HG03354 (cell line): Measurements from ENCODE around the gene PPP2R5C.

Experiments
- ATAC-seq: cut with Tn5 transposase; IDR thresholded peaks from one replicate; pipeline ENCODE4 v1.9.1; 2021; ENCODE audit warnings: mild to moderate bottlenecking; ENCODE audit not compliant: unreplicated experiment, poor library complexity, severe bottlenecking

The PPP2R5C gene

GRCh38 chr14:101956179-101956885 lies 194.8 kb downstream of the PPP2R5C start:
- no peak for ATAC-seq

GRCh38 chr14:101957406-101958234 lies 196.1 kb downstream of the PPP2R5C start:
- no peak for ATAC-seq

- ATAC-seq = no peak
These were observed 197.1 kb downstream of the PPP2R5C start for GRCh38 chr14:101958418-101959180.

- no peak for ATAC-seq
These were observed 197.8 kb downstream of the PPP2R5C start for GRCh38 chr14:101959277-101959676.

- ATAC-seq = no peak
These were observed 198.7 kb downstream of the PPP2R5C start for GRCh38 chr14:101960225-101960624.

GRCh38 chr14:101961011-101961721 lies 199.7 kb downstream of the PPP2R5C start:
- ATAC-seq = no peak

GRCh38 chr14:101961746-101962502 lies 200.4 kb downstream of the PPP2R5C start:
- ATAC-seq = no peak

- no peak for ATAC-seq
These were observed 201.0 kb downstream of the PPP2R5C start for GRCh38 chr14:101962503-101962874.

- ATAC-seq = no peak
These were observed 201.5 kb downstream of the PPP2R5C start for GRCh38 chr14:101963052-101963451.

- no peak for ATAC-seq
These were observed 202.3 kb downstream of the PPP2R5C start for GRCh38 chr14:101963656-101964296.

- ATAC-seq = peak; percentile 79
These were observed 203.0 kb downstream of the PPP2R5C start, which contains the start of gene DYNC1H1 for GRCh38 chr14:101964297-101965180. Gene DYNC1H1 (plus strand): TSS chr14:101964573. CDS start chr14:101964692, 119 bp downstream.

GRCh38 chr14:101965181-101965544 lies 203.7 kb downstream of the PPP2R5C start:
- peak; percentile 45 for ATAC-seq

- ATAC-seq = no peak
These were observed 204.5 kb downstream of the PPP2R5C start for GRCh38 chr14:101965770-101966722.

- no peak for ATAC-seq
These were observed 205.2 kb downstream of the PPP2R5C start for GRCh38 chr14:101966742-101967141.

GRCh38 chr14:101968186-101968585 lies 206.7 kb downstream of the PPP2R5C start:
- no peak for ATAC-seq

GRCh38 chr14:101969481-101969880 lies 208.0 kb downstream of the PPP2R5C start:
- no peak for ATAC-seq
